GM12873 (cell line): ENCODE results near the gene TMPRSS7.

ENCODE experiments used
- CTCF ChIP-seq: IDR thresholded peaks from 2 replicates; pipeline ENCODE4 v1.5.1; 2012; ENCODE audit warnings: low read depth, mild to moderate bottlenecking, moderate library complexity, low read length, control low read depth; ENCODE audit not compliant: insufficient read depth; ENCODE audit errors: missing control alignments

Gene TMPRSS7

GRCh38 chr3:112032098-112032731, 2.3 kb upstream of the TMPRSS7 start:
- TF ChIP-seq CTCF: no peak

GRCh38 chr3:112035241-112035640, 705 bp downstream of the TMPRSS7 start:
- TF ChIP-seq CTCF: no peak

GRCh38 chr3:112038863-112039262, 4.3 kb downstream of the TMPRSS7 start:
- TF ChIP-seq CTCF: no peak

- TF ChIP-seq CTCF: no peak
These were observed 6.8 kb downstream of the TMPRSS7 start for GRCh38 chr3:112041321-112041720.

GRCh38 chr3:112042842-112043280, 8.3 kb downstream of the TMPRSS7 start:
- TF ChIP-seq CTCF: no peak

GRCh38 chr3:112043621-112044201, 9.2 kb downstream of the TMPRSS7 start:
- peak; percentile 88 for TF ChIP-seq CTCF

GRCh38 chr3:112046599-112046998, 12.1 kb downstream of the TMPRSS7 start:
- no peak for TF ChIP-seq CTCF
